Activated T-helper 2 cell treated with anti-CD3 and anti-CD28 coated beads, Interferon-gamma antibody, Interleukin-2, Interleukin-4, amounts not matched to agents 10 μg/mL and 5 μg/mL and 100 μg/mL, durations not matched to agents 14 hours and 24 hours and 36 hours (primary cell): ENCODE data around the gene LRRC27. TPM values are rescaled to one million over a fixed set of nuclear protein-coding genes. Genes with fewer than 3 reads are reported as not detected.

Experiments used
- DNase-seq: peaks from one replicate; pipeline ENCODE4 v3.0.0; 2021; ENCODE audit warnings: low spot score
- H3K27ac Mint-ChIP-seq: one replicate; pipeline ENCODE4 v1.8.0; 2021; ENCODE audit warnings: mixed read lengths
- H3K27me3 Mint-ChIP-seq: one replicate; pipeline ENCODE4 v1.8.0; 2021; ENCODE audit warnings: low read depth, mixed read lengths
- H3K36me3 Mint-ChIP-seq: one replicate; pipeline ENCODE4 v1.8.0; 2021; ENCODE audit warnings: low read depth, mixed read lengths
- H3K4me1 Mint-ChIP-seq: one replicate; pipeline ENCODE4 v1.8.0; 2021; ENCODE audit warnings: low read depth, mixed read lengths
- H3K4me3 Mint-ChIP-seq: one replicate; pipeline ENCODE4 v1.8.0; 2021; ENCODE audit warnings: low read depth, mild to moderate bottlenecking, moderate library complexity, mixed read lengths
- H3K9me3 Mint-ChIP-seq: one replicate; pipeline ENCODE4 v1.8.0; 2021; ENCODE audit warnings: mixed read lengths
- intact Hi-C: fragments of 100-400 bp; cut with micrococcal nuclease; formaldehyde crosslinking; loops from one replicate; pipeline ENCODE4 v1.15.1; 2023
- total RNA-seq: library from RNA; stranded (reverse); gene quantifications from 2 replicates; pipeline ENCODE4 v1.2.3, GENCODE V29; 2022

Gene LRRC27
- total RNA-seq, 1 donor from 2014 or later = 3.5 TPM

DNA sequence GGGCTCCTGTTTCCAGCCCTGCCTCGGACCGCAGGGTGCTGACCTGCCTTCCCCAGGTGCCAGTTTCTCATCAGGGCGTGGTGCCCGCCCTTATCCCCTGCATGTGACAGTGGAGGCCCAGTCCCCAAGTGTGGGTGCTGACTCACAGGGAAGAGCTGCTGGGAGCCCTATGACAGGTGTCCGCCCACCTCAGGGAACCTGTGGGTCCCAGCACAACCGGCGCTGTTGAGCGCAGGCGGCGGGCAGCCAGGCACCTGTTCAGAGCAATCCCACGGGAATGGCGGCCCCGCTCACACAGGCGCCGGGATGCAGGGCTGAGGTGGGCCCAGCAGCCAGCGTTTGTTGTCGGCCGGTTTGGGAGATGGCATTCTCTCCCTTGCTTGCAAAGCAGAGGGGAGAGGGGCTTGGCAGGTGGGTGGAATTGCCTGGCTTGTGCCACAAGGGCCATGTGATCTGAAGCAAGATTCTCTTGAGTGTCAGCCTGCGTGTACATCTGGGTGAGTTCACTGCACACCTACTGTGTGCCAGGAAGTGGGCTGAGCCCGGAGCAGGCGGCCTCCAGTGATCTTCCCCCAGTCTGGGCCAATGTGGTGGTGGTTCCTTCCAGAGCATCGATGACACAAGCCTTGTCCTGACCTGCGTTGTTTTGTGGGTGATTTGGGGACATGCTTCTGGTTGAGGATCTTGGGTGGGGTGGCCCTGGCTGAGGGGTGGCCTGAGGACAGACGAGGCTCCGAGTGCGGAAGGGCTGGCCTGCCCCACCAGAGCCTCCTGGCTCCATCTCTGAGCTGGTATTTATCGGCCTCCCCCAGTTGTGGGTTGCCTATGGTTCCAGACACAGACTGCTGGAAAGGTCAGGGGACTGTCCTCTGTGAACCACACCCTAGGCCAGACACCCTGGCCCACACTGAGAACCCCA, 67.4 kb downstream of the LRRC27 start:
- DNase-seq = no peak
- H3K27ac Mint-ChIP-seq = no peak overlapping the region

DNA sequence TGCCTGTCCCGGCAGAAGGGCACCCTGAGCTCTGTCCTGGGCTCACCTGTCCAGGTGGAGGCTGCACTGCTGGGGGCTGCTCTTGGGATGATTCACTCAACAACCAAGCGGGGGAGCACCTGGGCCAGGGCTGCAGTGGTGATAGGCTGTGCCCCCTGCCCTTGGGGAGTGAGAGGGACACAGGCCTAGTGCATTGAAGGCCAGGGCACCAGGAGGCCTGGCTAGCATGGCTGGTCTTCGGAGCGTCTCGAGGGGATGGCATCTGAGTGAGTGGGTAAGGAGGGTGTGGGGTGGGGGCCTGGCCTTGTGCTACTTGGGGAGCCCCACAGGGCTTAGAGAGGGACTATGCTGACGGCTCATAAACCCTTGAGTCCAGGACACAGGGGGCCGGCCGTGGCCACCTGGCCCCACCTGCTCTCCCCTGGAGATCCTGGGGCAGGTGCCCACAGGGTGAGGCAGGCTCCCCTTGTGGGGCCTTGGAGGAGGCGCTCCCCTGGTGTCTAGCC, 68.1 kb downstream of the LRRC27 start:
- Mint-ChIP-seq H3K4me1 (peaks cover 6% of the 10 kb centered on the region), H3K4me3 (no peak overlapping the region), H3K9me3 (no peaks in the 10 kb centered on the region), H3K27ac (no peak overlapping the region), H3K36me3 (no peaks in the 10 kb centered on the region), H3K27me3 (peaks cover 3% of the 10 kb centered on the region)
- intact Hi-C loops = no loop called here
- no peak for DNase-seq

More for the DNA sequence above, 67.4 kb downstream of the LRRC27 start:
- Mint-ChIP-seq H3K9me3 (no peaks in the 10 kb centered on the region), H3K27me3 (peaks cover 7% of the 10 kb centered on the region), H3K4me3 (peak overlapping the region; percentile 33), H3K4me1 (peaks cover 6% of the 10 kb centered on the region), H3K36me3 (no peaks in the 10 kb centered on the region)
- intact Hi-C loops = no loop called here

DNA sequence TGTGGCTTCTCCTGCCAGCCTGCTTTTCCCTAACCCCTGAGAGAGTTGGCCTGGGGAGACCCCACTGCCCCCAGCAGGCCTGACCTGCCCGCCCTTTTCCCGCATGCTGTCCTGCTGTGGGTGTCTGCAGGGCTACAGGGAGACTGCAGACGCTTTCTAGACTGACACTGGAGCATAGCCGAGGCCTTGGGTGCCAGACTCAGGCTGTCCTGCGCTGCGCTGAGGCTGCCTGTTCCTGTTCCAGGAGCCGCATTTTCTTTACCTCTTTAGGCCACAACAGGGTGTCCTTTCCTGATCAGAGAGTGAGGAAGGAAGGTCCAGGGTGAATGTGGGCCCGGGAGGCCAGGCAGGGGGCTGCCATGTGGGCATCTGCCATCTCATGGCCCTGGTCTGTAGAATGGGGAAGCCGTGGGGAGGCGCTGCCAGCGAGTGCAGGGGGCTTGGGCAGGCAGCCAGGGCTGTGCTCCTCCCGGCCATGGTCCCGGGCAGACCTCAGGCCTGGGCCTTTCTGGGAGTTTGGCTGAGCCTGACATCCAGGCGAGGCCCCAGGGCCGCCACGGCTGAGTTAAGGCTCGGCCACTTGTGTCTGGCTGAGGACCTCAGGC, 68.7 kb downstream of the LRRC27 start:
- Mint-ChIP-seq H3K4me3 (no peak overlapping the region), H3K27me3 (peaks cover 3% of the 10 kb centered on the region), H3K27ac (no peak overlapping the region), H3K36me3 (no peaks in the 10 kb centered on the region), H3K4me1 (peaks cover 6% of the 10 kb centered on the region), H3K9me3 (no peaks in the 10 kb centered on the region)
- no peak for DNase-seq
- intact Hi-C loops = no loop called here

DNA sequence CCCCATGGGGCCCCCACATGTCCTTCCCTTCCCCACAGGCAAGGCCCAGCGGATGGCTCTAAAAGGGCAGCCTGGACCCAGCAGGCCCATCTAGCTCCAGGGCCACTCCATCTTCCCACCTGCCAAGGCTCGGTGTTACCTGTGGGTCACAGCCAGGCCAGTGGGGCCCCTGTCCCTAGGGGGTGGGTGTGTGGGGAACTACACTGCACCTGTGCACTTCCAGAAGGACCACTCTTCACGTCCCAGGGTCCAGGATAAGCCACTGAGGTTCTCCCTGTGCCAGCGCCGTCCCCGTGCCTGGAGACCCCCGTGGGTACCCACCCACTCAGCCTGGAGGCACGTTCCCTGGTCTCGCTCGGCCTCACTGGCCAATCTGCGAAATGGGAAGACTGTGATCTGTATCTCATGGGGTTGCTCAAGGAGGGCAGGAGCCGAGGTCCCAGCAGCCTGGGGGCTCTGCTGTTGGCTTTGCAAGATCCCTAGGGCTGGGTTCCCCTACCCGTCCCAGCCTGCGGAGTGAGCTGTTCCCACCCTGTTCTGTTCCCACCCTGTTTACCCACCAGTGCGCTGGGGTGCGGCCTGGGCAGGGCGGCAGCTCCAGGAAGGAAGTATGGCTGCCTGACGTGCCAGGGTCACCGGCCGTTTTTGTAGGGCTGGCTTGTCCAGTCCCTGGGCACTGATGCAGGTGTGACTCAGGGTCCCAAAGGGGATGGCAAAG, 69.6 kb downstream of the LRRC27 start:
- peaks cover 6% of the 10 kb centered on the region for H3K4me1 Mint-ChIP-seq
- intact Hi-C loops = no loop called here
- H3K4me3 Mint-ChIP-seq = no peak overlapping the region
- H3K9me3 Mint-ChIP-seq = no peaks in the 10 kb centered on the region
- peaks cover 3% of the 10 kb centered on the region for H3K27me3 Mint-ChIP-seq
- no peaks in the 10 kb centered on the region for H3K36me3 Mint-ChIP-seq
- DNase-seq = no peak
- H3K27ac Mint-ChIP-seq = no peak overlapping the region

DNA sequence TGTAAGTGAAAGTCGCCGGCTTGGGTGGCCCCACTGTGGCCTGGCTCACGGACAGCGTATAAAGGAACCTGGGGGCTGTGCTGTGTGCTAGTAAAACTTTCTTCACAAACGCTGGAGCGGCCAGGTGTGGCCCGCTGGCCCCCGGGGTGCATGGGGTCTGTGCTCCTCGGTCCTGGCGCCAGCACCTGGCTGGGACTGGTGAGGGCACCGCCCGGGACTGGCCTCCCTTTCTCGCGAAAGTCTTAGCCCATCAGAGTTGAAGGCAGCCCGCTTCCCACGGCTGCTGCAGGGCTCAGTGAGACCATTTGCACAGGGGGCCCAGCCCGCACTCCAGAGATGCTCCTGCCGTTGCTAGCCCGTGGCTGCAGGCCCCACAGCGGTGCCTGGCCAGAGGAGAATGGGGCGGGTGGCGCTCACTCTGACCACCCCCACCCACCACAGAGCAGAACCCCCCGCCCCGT, 70.8 kb downstream of the LRRC27 start:
- no peak for DNase-seq
- H3K27ac Mint-ChIP-seq = no peak overlapping the region
- H3K4me1 Mint-ChIP-seq = peaks cover 4% of the 10 kb centered on the region
- no peaks in the 10 kb centered on the region for H3K9me3 Mint-ChIP-seq
- H3K27me3 Mint-ChIP-seq = peaks cover 3% of the 10 kb centered on the region
- intact Hi-C loops = no loop called here
- no peak overlapping the region for H3K4me3 Mint-ChIP-seq
- no peaks in the 10 kb centered on the region for H3K36me3 Mint-ChIP-seq

DNA sequence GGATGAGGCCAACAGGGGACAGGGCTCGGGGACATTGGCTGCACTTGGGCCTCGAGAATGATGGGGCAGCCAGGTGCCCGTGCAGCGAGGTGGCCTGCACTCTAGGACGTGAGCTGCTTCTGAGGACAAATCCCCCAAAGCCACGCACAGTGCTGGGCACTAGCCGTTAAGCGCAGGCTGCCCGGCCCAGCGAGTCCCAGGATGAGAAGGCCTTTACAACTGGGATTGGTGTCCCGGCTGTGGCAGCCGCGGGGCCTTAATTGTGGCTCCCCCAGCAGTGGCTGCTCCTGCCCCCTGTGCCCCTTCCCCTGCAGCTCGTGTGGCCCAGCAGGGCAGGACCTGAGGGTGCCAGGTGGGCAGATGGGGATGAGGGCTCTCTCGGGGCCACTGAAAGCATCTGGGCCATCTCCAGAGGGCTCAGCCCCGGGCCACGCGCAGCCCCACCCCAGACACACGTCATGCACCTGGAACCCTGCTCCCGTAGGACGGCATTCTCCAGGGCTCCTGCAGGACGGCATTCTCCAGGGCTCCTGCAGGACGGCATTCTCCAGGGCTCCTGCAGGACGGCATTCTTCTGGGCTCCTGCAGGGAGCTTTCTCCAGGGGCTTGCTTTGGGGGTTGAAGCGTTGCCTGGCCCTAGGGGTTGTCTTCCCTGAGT, 71.6 kb downstream of the LRRC27 start:
- Mint-ChIP-seq H3K9me3 (no peaks in the 10 kb centered on the region), H3K4me3 (no peak overlapping the region), H3K36me3 (no peaks in the 10 kb centered on the region), H3K4me1 (no peaks in the 10 kb centered on the region), H3K27ac (no peak overlapping the region), H3K27me3 (no peaks in the 10 kb centered on the region)
- intact Hi-C loops = no loop called here
- no peak for DNase-seq

DNA sequence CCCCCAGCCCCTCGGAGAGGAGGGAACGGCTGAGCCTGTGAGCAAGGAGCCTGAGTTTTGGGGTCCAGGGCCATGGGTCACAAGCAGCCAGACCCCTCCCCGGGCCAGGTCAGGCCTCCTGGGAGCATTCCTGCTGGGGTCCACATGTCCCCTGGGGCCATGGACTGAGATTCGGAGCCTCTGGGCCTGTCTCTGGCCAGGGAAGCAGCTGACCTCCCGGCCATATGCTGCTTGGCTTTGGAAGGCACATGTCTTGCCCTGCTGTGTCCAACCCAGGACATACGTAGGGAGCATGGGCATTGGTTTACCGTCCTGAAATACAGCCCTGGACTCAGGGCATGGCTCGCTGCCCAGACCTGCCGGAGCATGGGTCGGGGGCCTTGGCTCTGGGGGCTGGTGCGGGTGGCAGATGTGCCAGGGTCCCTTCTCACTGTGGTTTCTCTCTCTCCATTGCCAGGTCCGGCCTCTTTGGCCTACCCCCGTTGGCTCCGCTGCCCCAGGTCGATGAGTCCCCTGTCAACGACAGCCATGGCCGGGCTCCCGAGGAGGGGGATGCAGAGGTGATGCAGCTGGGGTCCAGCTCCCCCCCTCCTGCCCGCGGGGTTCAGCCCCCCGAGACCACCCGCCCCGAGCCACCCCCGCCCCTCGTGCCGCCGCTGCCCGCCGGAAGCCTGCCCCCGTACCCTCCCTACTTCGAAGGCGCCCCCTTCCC, 72.3 kb downstream of the LRRC27 start:
- Mint-ChIP-seq H3K27me3 (no peaks in the 10 kb centered on the region), H3K9me3 (no peaks in the 10 kb centered on the region), H3K4me1 (no peaks in the 10 kb centered on the region), H3K27ac (no peak overlapping the region), H3K4me3 (no peak overlapping the region), H3K36me3 (no peaks in the 10 kb centered on the region)
- no peak for DNase-seq
- intact Hi-C loops = no loop called here

DNA sequence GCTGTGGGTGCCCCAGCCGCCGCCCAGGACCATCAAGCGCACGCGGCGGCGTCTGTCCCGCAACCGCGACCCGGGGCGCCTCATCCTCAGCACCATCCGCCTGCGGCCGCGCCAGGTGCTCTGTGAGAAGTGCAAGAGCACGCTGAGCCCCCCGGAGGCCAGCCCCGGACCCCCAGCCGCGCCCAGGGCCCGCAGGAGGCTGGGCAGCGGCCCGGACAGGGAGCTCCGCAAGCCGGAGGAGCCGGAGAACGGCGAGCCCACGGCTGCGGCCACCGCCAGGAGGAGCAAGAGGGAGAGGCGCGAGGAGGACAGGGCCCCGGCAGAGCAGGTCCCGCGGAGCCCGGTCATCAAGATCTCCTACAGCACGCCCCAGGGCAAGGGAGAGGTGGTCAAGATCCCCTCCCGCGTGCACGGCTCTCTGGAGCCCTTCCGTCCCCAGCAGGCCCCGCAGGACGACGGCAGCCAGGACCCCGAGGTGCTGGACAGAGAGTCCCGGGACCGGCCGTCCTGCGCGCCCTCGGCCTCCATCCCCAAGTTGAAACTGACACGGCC, 73.0 kb downstream of the LRRC27 start:
- Mint-ChIP-seq H3K4me1 (no peaks in the 10 kb centered on the region), H3K27me3 (no peaks in the 10 kb centered on the region), H3K36me3 (no peaks in the 10 kb centered on the region), H3K27ac (no peak overlapping the region), H3K4me3 (no peak overlapping the region), H3K9me3 (no peaks in the 10 kb centered on the region)
- intact Hi-C loops = no loop called here
- no peak for DNase-seq

DNA sequence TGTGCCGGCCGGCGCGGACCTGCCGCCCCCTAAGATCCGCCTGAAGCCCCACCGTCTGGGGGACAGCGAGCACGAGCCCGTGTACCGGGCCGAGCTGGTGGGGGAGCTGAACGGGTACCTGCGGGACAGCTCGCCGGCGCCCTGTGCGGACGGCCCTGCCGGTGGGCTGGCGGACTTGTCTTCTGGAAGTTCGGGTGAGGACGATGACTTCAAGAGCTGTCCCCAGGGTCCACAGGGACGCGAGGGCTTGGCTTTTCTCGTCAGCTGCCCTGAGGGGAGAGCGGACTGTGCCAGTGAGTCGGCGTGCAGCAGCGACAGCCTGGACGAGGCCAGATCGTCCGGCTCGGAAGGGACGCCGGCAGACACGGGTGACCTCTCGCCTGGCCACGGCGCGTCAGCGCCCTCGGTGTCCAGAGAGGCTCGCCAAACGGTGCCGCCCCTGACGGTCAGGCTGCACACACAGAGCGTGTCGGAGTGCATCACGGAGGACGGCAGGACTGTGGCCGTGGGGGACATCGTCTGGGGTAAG, 73.5 kb downstream of the LRRC27 start:
- no peak for DNase-seq
- no peaks in the 10 kb centered on the region for H3K4me1 Mint-ChIP-seq
- no peaks in the 10 kb centered on the region for H3K36me3 Mint-ChIP-seq
- no peaks in the 10 kb centered on the region for H3K27me3 Mint-ChIP-seq
- intact Hi-C loops = no loop called here
- H3K4me3 Mint-ChIP-seq = no peak overlapping the region
- H3K27ac Mint-ChIP-seq = no peak overlapping the region
- H3K9me3 Mint-ChIP-seq = no peaks in the 10 kb centered on the region

DNA sequence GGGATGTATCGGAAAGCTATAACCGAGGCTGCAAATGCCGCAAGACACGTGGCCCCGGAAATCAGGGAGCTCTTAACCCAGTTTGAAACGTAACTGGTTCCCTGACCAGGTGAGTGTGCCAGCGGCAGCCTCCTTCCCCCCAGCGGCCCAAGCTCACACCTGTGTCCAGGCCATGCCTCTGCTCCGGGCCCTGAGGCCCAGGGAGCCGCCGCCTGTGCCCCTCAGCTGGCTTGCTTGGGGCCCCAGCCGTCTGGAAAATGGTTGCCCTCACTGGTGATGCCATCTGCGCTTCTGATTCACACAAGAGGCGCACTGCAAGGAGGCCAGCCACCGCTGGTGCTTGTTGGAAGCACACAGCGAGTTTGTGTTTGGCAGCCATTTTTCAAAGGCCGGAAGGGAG, 74.2 kb downstream of the LRRC27 start:
- intact Hi-C loops = no loop called here
- Mint-ChIP-seq H3K36me3 (no peaks in the 10 kb centered on the region), H3K27ac (no peak overlapping the region), H3K4me1 (no peaks in the 10 kb centered on the region), H3K4me3 (no peak overlapping the region), H3K27me3 (no peaks in the 10 kb centered on the region), H3K9me3 (no peaks in the 10 kb centered on the region)
- DNase-seq = no peak

DNA sequence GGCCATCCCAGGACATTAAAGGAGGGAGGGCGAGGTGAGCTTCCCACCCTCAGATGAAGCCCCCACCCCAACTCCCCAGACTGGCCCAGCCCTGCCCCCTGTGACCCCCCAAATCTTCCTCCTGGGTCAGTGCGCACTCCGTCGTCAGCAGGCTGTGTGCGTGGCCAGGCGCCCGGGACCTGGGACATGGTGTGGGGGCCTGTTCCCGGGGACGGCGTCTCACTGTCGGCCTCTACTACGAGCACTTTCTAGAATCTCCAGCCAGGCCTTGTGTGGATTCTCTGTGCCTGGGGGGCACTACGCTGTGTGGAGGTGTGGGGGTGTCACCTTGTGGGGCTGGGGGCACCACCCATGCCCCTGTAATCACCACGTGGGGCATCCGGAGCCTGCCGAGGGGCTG, 74.8 kb downstream of the LRRC27 start:
- Mint-ChIP-seq H3K36me3 (no peaks in the 10 kb centered on the region), H3K27me3 (no peaks in the 10 kb centered on the region), H3K4me3 (no peak overlapping the region), H3K9me3 (no peaks in the 10 kb centered on the region), H3K27ac (no peak overlapping the region), H3K4me1 (no peaks in the 10 kb centered on the region)
- intact Hi-C loops = no loop called here
- DNase-seq = no peak
